NCI-H146 treated with DMSO at 0.1 percent for 48 hours (cell line): ENCODE measurements around the gene BANK1.

Experiments used
- DNase-seq: peaks from one replicate; lab custom pipeline; 2025; ENCODE audit not compliant: unreplicated experiment; lab: John Stamatoyannopoulos, UW

BANK1 gene

DNA sequence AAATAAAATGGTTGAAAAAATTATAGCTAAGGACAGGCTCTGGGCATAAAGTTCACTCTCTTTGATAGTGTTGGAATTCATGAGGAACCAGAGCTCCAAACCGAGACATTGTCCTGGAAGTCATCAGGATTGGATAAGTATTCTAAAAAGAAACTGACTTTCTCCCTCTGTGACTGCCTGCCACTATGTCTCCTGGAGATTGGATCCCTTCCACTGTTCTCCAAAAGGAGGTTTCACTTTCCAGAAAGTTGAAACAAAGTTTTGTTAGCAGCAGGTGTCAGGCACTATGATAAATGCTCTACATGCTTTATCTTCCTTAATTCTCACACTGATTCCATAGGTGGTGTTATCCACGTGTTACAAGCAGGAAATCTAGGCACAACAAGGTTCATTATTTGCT is 16.8 kb downstream of the BANK1 start:
- no peak for DNase-seq

DNA sequence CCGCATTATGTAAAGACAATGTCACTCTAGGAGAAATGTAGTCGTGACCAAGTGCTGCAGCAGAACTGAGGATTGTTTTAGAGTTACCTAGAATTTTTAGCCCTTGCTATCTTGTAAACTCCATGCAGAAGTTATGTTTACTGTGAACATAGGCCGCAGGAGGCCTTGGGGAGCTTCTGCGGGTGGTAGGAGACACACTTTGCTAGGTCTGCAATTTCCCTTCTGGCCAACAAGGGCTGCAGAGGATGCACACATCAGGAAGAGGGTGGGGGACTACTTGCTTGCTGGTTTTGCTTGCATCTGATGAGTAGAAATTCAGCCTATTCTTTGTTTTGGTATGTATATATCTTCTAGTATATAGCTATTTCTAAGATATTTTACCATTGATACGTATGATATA is 23.1 kb downstream of the BANK1 start:
- no peak for DNase-seq

DNA sequence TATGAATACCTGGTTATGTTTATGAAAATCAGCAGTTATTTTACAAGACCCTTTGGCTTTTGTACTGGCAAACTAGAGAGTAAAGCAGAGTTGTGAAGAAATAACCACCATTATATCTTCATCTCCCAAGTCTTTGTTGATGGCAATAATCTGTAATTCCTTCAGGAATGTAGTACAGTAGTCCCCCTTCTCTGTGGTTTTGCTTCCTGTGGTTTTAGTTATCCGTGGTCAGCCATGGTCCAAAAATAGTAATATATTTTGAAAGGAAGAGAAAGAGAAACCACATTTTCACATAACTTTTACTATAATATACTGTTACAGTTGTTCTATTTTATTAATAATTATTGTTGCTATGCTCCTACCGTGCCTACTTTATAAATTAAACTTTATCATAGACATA is 27.8 kb downstream of the BANK1 start:
- DNase-seq, result no peak

DNA sequence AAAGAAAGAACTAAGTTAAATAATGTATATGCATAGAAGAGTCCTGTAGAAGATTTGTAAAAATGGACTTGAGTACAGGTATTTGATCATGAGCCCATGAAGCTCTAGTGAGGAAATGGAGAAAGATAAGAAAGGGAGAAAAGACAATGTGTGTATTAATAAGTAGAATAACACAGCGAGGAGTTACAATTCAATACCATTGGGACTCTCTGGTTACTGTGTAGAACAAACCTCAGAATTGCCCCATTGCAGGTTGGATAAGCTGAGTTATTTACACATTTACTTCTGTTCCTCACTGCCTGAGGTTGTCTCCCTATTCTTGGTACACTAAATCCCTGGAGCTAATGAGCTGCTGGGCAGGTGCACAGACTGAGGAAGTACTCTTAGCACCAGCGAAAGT is 33.3 kb downstream of the BANK1 start:
- no peak for DNase-seq

DNA sequence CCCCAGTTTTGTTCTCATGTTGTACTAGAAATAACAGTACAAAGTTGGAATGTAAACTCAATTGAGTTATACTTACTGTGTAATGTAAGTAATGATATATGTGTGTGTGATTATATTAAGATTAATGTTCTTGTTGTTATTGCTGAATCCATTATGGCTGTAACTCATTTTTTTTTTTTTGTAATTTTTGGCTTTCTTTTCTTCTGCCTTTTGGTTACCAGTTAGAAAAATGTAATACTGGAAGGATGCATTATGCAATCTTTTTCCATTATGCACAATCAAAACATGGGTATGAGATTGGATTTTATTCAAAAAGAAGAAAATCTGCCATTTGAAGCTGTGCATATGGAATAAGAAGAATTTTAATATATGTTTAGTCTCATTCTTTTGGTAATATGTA is 34.0 kb downstream of the BANK1 start:
- DNase-seq, result no peak

DNA sequence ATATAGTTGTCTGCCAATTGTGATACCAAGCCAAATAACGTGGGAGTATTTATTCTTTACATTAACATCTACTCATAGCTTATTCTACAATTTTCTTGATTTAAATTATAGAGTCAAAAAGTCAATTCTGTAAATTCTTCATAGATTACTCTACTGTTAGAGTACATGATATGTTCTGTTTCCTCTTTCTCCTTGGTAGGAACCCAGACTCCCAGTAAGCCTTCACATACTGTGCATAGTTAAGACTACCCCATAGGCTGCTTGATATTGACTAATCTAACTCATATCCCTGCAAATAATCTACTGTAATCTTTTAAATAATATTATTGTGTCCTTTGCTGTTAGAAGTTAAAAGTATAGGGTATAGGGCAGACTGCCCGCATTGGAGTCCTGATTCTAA is 35.4 kb downstream of the BANK1 start:
- DNase-seq, result no peak

DNA sequence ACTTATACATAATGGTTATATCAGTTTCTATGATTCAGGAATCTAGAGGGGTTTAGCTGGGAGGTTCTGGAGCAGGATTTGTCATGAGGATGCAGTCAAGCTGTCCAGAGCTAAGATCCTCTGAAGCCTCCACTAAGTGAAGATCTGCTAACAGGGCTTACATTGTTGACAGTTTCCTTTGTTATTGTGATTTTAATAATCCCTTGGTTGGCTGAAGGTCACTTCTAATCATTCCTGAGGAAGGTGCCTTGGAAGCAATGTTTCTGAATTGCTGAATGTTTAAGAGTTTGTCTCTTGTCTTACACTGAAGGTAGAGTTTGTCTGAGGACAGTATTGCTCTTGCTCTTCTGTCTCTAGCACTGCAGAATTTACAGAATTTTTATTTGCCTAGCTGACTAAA is 41.3 kb downstream of the BANK1 start:
- no peak for DNase-seq

DNA sequence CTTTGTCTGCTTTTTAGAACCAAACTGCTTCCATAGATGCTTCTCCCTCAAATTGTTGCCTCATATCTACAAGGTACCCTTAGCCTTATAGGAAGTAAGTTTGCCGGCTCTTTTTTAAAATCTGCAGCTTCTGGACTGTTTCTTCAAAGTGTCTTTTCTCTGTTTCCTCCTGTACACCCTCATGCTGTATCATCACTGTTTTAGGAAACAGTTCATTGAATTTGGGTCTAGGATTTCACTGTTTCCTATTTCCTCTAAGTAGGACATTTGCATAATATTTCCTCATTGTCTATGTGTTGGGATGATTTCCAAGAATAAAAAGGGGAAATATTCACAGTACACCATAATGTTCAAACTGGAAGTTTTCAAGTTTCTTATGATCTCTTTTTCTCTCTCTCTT is 43.0 kb downstream of the BANK1 start:
- DNase-seq, result no peak

DNA sequence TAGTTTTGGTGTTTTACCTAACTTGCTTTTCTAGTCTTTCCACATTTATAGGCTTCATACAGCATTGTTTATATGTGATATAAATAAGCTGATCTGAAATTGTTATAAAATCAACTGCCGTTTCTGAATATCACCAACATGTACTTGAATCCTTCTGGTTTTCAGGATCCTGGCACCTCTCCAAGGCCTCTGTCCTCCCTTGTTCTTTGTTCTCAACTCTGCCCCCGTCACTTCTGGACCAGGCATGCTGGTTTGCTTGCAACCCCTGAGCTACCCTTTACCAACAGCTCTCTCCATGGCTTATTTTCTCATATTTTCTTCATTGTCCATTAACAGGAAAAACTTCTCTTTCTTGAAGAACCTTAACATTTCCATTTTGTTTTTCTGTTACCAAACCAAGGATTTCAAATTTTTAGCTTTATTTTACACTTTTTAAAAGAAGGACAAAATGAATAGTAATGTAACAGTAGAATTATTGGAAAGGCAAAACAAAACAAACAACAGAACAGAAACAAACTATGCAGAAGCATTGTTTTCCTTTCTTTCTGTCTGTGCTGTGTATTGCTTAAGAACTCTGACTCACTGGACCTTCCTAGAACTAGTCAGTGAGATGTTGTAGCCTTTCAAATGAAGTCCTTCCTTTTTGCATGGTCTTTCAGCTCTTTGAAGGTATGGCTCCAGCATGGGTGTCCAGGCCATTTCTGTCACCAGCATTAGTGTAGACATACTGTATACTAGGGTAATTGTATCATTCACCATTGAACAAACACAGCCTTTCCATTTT is 44.8 kb downstream of the BANK1 start:
- DNase-seq, result no peak

DNA sequence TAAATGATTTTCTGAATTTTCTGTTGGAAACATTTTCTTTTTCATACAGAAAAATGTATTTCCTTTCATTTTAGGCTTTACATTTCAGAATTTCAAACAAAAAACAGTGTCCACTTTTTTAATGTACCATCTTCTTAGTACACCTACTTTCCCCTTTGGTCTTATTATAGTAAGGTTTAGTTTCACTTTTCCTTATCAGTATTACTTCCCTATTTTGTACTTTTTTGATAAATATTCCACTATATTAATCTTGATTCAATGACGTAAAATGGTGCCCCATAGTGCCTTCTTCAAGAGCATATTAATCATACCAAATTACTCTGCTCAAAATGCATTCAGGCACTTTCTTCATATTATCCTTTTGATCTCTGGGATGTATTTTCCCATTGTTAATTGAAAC is 52.5 kb downstream of the BANK1 start:
- DNase-seq, result no peak

DNA sequence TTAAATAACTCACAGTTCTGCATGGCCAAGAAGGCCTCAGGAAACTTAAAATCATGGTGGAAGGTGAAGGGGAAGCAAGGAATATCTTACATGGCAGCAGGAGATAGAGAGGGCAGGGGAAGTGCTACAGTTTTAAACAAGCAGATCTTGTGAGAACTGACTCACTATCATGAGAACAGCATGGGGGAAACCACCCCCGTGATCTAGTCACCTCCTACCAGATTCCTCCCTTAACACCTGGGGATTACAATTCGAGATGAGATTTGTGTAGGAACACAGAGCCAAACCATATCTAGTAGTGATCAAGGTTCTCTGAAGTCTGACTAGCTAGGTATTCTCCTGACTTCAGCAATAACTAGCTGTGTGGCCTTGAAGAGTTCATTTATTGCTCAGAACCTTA is 56.0 kb downstream of the BANK1 start:
- DNase-seq, result no peak

DNA sequence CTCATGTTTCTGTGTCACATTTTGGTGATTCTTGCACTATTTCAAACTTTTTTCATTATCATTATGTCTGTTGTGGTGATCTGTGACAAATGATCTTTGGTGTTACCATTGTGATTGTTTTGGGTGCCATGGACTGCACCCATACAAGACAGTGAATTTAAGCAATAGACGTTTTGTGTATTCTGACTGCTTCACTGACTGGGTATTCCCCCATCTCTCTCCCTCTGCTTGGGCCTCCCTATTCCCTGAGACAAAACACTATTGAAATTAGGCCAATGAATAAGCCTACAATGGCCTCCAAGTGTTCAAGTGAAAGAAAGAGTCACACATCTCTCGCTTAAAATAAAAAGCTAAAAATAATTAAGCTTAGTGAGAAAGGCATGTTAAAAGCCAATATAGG is 60.2 kb downstream of the BANK1 start:
- no peak for DNase-seq

DNA sequence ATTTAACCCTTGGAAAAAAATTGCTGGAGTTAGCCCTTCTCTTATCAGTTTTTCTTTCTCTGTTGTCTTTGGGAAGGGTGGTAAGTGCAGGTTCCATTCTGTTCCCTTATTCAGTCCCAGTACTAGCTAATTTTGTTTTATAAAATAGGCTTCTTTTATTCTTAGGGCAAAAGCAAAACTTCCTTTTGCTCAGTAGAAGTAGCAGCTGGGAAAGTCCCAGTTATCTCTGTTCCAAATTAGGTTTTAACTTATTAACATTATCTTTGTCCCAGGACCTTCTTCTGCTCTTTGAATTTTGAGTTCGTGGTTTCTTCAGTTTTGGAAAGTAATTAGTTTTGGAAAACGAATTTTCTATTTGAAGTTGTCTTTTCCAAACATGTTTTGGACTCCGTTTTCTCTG is 61.1 kb downstream of the BANK1 start:
- no peak for DNase-seq

DNA sequence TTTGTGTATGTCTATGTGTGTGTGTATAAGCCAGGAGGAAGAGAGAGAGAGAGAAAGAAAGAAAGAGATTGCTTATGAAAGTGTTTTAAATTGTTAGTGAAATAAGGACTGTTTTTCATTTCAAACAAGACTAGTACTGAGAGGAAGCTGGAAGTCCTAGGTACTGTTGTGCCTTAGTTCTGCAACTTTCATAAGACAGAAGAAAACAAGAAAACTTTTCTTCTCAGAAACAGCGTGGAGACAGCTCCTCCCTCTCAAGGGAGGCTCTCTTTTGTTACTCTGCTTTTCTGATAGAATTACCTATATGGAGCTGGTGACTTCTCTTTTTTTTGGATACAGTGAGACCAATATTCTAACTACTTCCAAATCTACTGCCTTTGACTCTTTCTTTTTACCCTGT is 62.5 kb downstream of the BANK1 start:
- DNase-seq, result no peak

DNA sequence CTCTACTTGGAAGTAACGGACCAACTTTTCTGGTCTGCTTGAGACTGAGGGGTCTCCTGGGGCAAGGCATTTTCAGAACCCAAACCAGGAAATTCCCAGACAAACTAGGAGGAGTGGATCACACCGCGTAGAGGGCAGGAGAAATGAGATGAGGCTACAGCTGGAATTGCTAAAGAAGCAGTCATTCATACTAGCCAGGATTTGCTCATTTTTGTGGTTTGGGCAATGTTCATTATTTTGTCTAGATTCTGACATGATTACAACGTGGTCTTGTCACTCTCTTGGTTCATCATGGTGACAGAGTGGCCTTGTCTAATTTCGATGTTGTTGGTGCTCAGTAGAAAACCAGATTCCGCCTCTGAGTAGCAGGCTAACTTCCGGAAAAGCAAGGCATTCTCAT is 63.2 kb downstream of the BANK1 start:
- no peak for DNase-seq

DNA sequence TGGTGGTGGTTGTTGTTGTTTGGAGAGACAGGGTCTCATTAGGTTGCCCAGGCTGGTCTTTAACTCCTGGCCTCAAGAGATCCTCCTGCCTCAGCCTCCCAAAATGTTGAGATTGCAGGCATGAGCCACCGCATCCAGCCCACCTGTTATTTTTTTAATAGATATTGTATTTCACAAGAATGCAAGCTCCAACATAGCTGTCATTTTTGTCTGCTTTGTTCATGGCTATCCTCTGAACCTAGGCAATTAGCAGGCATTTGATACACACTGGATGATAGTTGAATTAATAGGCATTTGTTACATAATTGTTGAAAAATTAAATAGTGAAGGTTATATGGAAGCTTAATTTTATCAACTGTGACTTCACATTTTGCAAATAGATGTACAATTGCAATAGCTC is 64.7 kb downstream of the BANK1 start:
- DNase-seq, result no peak

DNA sequence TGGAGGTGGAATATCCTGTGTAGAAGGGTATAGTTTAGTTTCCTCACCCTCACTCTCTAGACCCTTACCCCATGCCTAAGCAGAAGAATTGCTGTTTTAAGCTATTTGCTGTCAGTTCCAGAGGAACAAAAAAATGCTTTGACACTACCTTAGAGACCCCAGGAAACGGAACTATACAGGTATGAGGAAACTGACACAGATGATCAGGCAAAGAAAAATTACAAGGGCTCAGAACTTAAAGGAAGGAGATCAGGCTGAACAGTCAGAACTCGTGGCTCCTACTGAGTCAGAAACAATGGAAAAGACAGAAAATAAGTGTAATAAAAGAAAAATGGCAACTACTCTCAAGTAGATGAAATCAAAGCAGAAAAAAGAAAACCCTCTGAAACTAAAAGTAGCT is 65.6 kb downstream of the BANK1 start:
- DNase-seq, result no peak

DNA sequence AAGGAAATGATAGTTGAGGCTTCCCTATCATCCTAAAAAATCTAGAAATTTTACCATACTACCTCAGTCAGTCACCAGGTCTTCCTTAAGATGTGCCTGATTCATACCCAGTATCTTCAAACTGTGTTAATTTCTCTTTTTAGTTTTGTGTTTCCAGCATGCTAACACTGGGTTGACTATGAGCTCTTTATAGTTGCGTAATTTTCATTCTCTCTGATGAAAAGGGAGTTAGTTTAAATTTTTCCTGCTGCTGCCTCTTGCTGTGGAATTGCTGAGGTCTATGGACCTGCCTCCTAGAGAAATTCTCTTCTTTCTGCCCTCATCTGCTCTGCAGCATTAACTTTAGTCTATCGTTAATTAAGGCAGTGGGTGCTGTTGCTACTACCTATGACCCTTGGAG is 66.6 kb downstream of the BANK1 start:
- DNase-seq, result no peak

DNA sequence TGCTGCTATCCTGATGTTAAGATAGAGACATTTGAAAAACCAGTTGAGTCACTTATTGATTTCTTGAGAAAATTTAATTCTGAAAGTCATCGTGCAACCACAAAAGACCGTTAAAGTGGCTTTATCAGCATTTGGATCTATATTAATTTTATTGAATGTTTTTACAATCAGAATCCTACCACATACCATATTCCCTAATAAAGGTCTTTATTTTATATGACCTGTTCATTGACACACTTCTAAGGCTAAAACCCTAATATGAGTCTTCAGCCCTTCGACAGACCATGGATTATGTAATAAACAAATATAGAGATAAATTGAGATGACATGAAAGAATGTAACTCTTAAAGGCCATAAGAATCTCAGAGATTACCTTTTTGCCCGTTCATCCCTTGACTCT is 68.1 kb downstream of the BANK1 start:
- no peak for DNase-seq

DNA sequence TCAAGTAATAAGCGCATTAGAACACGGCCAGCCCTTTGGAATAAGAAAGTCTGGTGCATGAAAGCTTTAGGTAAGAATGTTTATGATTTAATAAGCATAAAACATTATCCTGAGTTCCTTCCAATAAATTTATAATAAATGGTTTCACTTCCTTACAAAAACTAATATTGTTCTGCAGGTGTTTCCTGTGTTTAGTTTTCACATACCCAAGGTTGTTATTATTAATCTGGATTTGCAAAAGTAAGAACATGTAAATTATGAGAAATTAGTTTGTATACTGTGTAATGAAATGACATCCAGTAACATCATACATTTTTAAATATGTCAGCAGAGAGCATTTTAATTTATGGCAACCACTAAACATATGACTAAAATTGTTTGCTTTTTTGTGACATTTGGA is 72.1 kb downstream of the BANK1 start:
- DNase-seq, result no peak

DNA sequence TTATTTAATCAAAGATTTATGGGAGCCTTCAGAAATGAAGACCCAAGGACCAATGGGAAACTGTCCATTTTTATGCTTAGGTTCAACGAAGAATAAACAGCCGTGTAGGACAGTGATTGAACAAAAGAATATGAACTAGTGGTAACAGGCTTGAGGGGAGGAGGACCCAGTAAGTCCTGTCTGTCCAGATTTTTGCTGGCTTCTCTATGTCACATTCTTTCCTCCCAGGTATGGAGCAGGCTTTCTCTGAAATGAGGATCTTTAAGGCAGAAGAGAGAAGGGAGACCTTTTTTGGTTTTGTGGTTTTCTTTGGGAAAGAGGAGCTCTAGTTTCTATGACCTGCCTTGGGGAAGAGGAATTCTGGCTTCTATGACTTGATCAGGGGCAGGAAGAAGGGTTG is 74.1 kb downstream of the BANK1 start:
- DNase-seq, result no peak

DNA sequence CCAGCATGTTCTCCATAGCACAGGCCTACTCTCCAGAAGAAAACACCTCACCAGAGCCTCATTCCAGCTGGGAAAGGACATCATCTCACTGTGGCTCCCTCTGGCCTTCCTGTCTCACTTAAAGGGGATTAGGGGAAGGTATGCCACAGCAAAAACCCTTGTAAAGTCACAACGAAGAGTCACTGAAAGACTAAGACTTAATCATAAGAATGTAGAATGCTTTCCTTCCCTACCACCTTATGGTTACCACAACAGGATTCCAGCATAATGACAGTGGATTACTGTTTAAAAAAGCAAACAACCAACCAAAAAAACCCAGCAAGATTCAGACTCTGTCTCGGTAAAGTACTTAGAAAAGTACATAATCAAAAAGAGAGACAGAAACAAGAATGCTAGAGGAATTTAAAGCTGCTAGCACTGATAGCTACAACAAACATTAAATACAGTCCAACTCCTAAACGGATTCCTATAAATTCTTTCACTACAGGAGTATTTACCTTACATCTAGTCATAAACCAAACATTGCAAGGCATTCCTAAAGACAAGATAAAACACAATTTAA is 75.1 kb downstream of the BANK1 start:
- no peak for DNase-seq

DNA sequence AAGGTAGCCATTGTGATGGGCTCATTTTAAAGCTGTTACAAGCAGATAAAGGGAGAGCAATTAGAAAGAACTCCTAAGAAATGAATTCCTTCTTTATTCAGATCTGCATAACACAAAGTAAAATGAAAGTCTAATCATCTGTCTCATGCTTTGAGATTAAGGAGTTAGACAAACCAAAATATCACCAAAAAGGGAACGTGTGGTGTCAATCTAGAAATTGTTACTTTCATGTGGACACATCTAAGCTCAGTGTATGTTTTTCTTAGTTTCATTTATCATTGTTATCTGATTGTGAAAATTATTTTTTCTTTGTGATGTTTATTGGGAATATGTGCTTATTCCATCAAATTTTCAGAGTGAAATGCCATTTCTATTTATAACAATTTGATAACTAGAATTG is 80.3 kb downstream of the BANK1 start:
- no peak for DNase-seq
